ENCODE data around the gene GRID2. TPM values are rescaled to one million over a fixed set of nuclear protein-coding genes. Genes with fewer than 3 reads are reported as not detected.

GRID2 gene
- total RNA-seq, 1 donor from 2014 or later = 11.6 TPM

DNA sequence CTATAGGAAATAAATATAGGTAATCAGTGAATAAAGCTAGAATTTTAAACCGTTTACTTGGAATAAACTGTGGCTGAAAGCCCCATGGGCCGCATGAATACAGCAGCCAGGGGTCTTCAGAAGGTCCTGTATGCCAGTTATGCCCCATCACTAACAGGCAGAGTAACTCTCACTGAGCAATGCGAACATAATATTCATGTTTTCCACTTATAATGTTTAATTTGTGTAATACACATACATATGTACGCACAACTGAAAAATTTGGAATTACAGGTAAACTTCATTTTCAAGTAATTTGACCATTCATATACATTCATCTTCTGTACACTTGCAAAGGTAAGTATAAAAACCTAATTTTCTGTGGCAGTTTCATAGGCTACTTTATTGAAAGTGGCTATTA is 998.5 kb downstream of the GRID2 start:
- H3K36me3 Mint-ChIP-seq (ENCODE audit: low read depth, unreplicated experiment) = no peaks in the 10 kb centered on the region
- no peak overlapping the region for H3K27ac Mint-ChIP-seq (ENCODE audit: unreplicated experiment)
- no peaks in the 10 kb centered on the region for H3K27me3 Mint-ChIP-seq (ENCODE audit: unreplicated experiment)
- TF ChIP-seq, protein P1, sequence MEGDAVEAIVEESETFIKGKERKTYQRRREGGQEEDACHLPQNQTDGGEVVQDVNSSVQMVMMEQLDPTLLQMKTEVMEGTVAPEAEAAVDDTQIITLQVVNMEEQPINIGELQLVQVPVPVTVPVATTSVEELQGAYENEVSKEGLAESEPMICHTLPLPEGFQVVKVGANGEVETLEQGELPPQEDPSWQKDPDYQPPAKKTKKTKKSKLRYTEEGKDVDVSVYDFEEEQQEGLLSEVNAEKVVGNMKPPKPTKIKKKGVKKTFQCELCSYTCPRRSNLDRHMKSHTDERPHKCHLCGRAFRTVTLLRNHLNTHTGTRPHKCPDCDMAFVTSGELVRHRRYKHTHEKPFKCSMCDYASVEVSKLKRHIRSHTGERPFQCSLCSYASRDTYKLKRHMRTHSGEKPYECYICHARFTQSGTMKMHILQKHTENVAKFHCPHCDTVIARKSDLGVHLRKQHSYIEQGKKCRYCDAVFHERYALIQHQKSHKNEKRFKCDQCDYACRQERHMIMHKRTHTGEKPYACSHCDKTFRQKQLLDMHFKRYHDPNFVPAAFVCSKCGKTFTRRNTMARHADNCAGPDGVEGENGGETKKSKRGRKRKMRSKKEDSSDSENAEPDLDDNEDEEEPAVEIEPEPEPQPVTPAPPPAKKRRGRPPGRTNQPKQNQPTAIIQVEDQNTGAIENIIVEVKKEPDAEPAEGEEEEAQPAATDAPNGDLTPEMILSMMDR (IDR thresholded peaks at IDR 0.05; ENCODE audit: unreplicated experiment) = no peak
- no peak overlapping the region for H3K4me3 Mint-ChIP-seq (ENCODE audit: unreplicated experiment)
- DNase-seq (ENCODE audit: low spot score) = no peak
- H3K9me3 Mint-ChIP-seq (ENCODE audit: unreplicated experiment) = no peaks in the 10 kb centered on the region
- peaks cover 11% of the 10 kb centered on the region for H3K4me1 Mint-ChIP-seq (ENCODE audit: unreplicated experiment)

DNA sequence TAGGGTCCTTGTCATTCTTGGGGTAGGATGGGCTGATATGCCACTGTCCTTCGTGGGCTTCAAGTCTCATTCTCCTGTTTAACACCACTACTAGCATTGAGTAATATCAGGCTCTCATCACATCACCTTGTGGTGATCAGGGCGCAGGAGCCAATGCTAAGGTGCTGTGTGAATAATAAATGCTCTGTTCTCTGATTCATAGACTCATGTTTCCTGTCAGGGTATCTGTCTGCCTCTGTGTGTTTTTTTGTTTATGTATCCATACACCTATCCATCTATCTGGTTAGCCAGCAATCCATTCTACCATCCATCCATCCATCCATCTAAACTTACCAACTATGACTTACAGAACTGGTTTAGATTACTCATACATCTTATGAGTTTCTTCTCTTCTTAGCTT is 999.7 kb downstream of the GRID2 start:
- Mint-ChIP-seq H3K4me1 (ENCODE audit: unreplicated experiment) (peaks cover 11% of the 10 kb centered on the region), H3K27ac (ENCODE audit: unreplicated experiment) (no peak overlapping the region), H3K27me3 (ENCODE audit: unreplicated experiment) (no peaks in the 10 kb centered on the region), H3K9me3 (ENCODE audit: unreplicated experiment) (no peaks in the 10 kb centered on the region), H3K4me3 (ENCODE audit: unreplicated experiment) (no peak overlapping the region), H3K36me3 (ENCODE audit: low read depth, unreplicated experiment) (no peaks in the 10 kb centered on the region)
- no peak for DNase-seq (ENCODE audit: low spot score)
- TF ChIP-seq, protein P1 (IDR thresholded peaks at IDR 0.05; ENCODE audit: unreplicated experiment) = no peak

DNA sequence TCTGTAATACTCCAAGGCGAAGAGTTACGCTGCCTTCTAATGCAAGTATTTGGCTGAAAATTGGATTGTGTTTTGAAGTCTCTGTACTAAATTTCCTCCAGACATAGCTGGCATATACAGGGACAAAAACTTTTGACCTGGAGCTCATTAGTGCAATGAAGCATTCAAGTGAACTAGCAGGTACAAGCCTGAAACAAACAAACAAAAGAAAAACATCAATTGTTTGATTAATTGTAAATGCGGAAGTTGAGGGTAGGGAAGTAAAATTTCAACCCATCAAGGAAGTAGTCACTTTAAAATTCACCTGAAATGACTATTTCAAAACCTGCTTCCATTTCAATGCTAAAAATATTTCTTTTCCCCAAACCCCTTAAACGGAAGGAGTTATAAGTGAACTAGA is 1008.5 kb downstream of the GRID2 start:
- H3K36me3 Mint-ChIP-seq (ENCODE audit: low read depth, unreplicated experiment) = no peaks in the 10 kb centered on the region
- no peak overlapping the region for H3K4me3 Mint-ChIP-seq (ENCODE audit: unreplicated experiment)
- no peaks in the 10 kb centered on the region for H3K9me3 Mint-ChIP-seq (ENCODE audit: unreplicated experiment)
- no peak for DNase-seq (ENCODE audit: low spot score)
- TF ChIP-seq, protein P1 (IDR thresholded peaks at IDR 0.05; ENCODE audit: unreplicated experiment) = no peak
- no peaks in the 10 kb centered on the region for H3K4me1 Mint-ChIP-seq (ENCODE audit: unreplicated experiment)
- H3K27me3 Mint-ChIP-seq (ENCODE audit: unreplicated experiment) = peaks cover 1% of the 10 kb centered on the region
- no peak overlapping the region for H3K27ac Mint-ChIP-seq (ENCODE audit: unreplicated experiment)

DNA sequence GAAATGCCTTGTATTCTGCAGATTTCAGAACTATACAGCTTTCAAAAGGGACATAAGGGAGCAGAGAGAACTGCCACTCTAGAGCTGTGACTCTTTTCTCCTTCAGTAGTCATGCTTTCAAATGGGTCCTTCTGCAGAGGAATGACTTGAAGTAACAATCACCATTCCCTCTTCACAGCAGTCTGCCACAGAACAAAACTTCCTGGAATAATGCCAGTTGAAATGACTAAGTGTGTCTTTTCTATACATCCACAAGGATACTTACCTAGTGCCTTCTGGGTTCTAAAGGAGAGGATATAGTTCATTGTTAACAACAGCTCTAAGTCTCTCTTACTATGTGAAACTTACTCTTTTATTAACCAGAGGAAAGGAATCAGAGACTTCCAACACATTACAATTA is 1009.4 kb downstream of the GRID2 start:
- DNase-seq (ENCODE audit: low spot score) = no peak
- TF ChIP-seq, protein P1 (IDR thresholded peaks at IDR 0.05; ENCODE audit: unreplicated experiment) = no peak

DNA sequence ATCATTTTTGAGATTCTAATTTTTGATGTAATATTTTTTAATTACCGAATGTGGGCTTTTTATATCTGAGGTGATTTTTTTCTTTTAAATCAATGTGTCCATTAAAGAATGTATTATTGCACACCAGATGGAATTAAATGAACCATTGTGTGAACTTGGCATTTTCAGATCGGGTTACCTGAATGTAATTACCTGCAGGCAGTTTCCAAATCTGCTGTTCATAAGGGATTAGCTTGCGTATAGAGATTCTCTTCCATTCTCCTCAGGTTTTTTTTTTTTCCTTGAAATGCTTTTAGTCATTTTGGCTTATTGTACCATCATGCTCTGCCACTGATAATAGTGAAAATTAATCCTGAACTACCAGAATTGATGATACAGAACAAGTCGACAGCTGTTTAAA is 1013.3 kb downstream of the GRID2 start:
- DNase-seq (ENCODE audit: low spot score) = no peak
- no peaks in the 10 kb centered on the region for H3K4me1 Mint-ChIP-seq (ENCODE audit: unreplicated experiment)
- H3K27ac Mint-ChIP-seq (ENCODE audit: unreplicated experiment) = no peak overlapping the region

More for the DNA sequence above, 1009.4 kb downstream of the GRID2 start:
- no peaks in the 10 kb centered on the region for H3K4me1 Mint-ChIP-seq (ENCODE audit: unreplicated experiment)
- H3K27me3 Mint-ChIP-seq (ENCODE audit: unreplicated experiment) = peaks cover 1% of the 10 kb centered on the region
- no peaks in the 10 kb centered on the region for H3K36me3 Mint-ChIP-seq (ENCODE audit: low read depth, unreplicated experiment)
- no peaks in the 10 kb centered on the region for H3K9me3 Mint-ChIP-seq (ENCODE audit: unreplicated experiment)
- no peak overlapping the region for H3K4me3 Mint-ChIP-seq (ENCODE audit: unreplicated experiment)
- H3K27ac Mint-ChIP-seq (ENCODE audit: unreplicated experiment) = no peak overlapping the region

More for the DNA sequence above, 1013.3 kb downstream of the GRID2 start:
- no peak overlapping the region for H3K4me3 Mint-ChIP-seq (ENCODE audit: unreplicated experiment)
- TF ChIP-seq, protein P1 (IDR thresholded peaks at IDR 0.05; ENCODE audit: unreplicated experiment) = no peak
- no peaks in the 10 kb centered on the region for H3K36me3 Mint-ChIP-seq (ENCODE audit: low read depth, unreplicated experiment)
- peaks cover 1% of the 10 kb centered on the region for H3K27me3 Mint-ChIP-seq (ENCODE audit: unreplicated experiment)
- no peaks in the 10 kb centered on the region for H3K9me3 Mint-ChIP-seq (ENCODE audit: unreplicated experiment)
